Mammary epithelial cell (primary cell): ENCODE data around the gene SEMA6A.

ENCODE experiments used
- EZH2 ChIP-seq: IDR thresholded peaks from 2 replicates; pipeline ENCODE4 v1.6.1; 2012; ENCODE audit warnings: low read length, inconsistent platforms, borderline replicate concordance
- TF ChIP-seq, protein P1 (sequence below), 2 donors: IDR thresholded peaks in 1 of 2; conservative IDR thresholded peaks in 1 of 2; 2 replicates each; pipeline ENCODE4 v1.5.1; 2011 to 2012; ENCODE audit warnings: inconsistent platforms in 2 of 2, low read length in 2 of 2, mild to moderate bottlenecking in 2 of 2, control low read depth in 1 of 2, low read depth in 1 of 2; ENCODE audit not compliant: insufficient read depth in 1 of 2; ENCODE audit errors: extremely low read depth in 1 of 2

- TF ChIP-seq, protein P1, sequence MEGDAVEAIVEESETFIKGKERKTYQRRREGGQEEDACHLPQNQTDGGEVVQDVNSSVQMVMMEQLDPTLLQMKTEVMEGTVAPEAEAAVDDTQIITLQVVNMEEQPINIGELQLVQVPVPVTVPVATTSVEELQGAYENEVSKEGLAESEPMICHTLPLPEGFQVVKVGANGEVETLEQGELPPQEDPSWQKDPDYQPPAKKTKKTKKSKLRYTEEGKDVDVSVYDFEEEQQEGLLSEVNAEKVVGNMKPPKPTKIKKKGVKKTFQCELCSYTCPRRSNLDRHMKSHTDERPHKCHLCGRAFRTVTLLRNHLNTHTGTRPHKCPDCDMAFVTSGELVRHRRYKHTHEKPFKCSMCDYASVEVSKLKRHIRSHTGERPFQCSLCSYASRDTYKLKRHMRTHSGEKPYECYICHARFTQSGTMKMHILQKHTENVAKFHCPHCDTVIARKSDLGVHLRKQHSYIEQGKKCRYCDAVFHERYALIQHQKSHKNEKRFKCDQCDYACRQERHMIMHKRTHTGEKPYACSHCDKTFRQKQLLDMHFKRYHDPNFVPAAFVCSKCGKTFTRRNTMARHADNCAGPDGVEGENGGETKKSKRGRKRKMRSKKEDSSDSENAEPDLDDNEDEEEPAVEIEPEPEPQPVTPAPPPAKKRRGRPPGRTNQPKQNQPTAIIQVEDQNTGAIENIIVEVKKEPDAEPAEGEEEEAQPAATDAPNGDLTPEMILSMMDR (conservative IDR thresholded peaks at IDR 0.05 in 1 of 2, IDR thresholded peaks at IDR 0.05 in 1 of 2; ENCODE audit: extremely low read depth in 1 of 2, insufficient read depth in 1 of 2, low read depth in 1 of 2, low read length in 2 of 2), result no peak
- no peak for TF ChIP-seq EZH2
Observed at GRCh38 chr5:116504593-116505166, 69.9 kb downstream of the SEMA6A start.
